ENCODE results near the gene GID8.

DNA sequence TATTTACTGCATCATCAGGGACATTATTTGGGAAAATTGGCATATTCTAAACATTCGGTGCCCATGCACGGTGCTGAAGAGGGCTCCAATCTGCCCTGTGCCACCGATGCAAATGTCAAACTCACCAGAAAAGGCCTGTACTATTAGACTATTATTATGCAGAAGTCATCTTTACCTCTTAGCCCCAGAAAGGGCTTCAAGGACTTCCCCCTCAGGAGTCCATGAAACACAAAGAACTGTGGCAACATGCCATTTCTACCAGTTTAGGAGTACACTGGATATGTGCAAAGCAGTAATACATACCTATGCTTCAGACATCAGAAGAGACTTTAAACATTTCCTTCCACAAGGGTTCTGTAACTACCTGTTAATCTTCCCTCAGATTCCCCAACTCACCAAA lies 20.2 kb upstream of the GID8 start:
- TF ChIP-seq, protein P1, sequence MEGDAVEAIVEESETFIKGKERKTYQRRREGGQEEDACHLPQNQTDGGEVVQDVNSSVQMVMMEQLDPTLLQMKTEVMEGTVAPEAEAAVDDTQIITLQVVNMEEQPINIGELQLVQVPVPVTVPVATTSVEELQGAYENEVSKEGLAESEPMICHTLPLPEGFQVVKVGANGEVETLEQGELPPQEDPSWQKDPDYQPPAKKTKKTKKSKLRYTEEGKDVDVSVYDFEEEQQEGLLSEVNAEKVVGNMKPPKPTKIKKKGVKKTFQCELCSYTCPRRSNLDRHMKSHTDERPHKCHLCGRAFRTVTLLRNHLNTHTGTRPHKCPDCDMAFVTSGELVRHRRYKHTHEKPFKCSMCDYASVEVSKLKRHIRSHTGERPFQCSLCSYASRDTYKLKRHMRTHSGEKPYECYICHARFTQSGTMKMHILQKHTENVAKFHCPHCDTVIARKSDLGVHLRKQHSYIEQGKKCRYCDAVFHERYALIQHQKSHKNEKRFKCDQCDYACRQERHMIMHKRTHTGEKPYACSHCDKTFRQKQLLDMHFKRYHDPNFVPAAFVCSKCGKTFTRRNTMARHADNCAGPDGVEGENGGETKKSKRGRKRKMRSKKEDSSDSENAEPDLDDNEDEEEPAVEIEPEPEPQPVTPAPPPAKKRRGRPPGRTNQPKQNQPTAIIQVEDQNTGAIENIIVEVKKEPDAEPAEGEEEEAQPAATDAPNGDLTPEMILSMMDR (conservative IDR thresholded peaks at IDR 0.05; ENCODE audit: low read depth, low read length) = no peak
- TF ChIP-seq EZH2 (IDR thresholded peaks at IDR 0.05; ENCODE audit: borderline replicate concordance, low read depth, low read length, poor library complexity, severe bottlenecking) = no peak

All from A673 (cell line).